ENCODE results near the gene ABCC5.
"Not testable (repeated sequence)": the region's sequence is repeated elsewhere in the genome, so short reads cannot be mapped to it uniquely, and the experiment has no call there.

Gene ABCC5

GRCh38 chr3:183885766-183886165 is 131.9 kb downstream of the ABCC5 start:
- DNase-seq (ENCODE audit: extremely low read depth, low read depth): no peak
- no peak for TF ChIP-seq CTCF (IDR thresholded peaks at IDR 0.05; ENCODE audit: low read depth, low read length)

- peak; percentile 97 for TF ChIP-seq CTCF (IDR thresholded peaks at IDR 0.05; ENCODE audit: low read depth, low read length)
- peak; percentile 65 for DNase-seq (ENCODE audit: extremely low read depth, low read depth)
Measured at GRCh38 chr3:183884427-183885296, 133.0 kb downstream of the ABCC5 start, which contains the start of gene PARL. Gene PARL, minus strand, starts transcription at chr3:183884880. Its CDS starts 34 bp downstream, at chr3:183884846.

- no peak for DNase-seq (ENCODE audit: extremely low read depth, low read depth)
- TF ChIP-seq CTCF (IDR thresholded peaks at IDR 0.05; ENCODE audit: low read depth, low read length): no peak
Measured at GRCh38 chr3:183884097-183884426, 133.6 kb downstream of the ABCC5 start.

- no peak for DNase-seq (ENCODE audit: extremely low read depth, low read depth)
- no peak for TF ChIP-seq CTCF (IDR thresholded peaks at IDR 0.05; ENCODE audit: low read depth, low read length)
Measured at GRCh38 chr3:183883291-183884096, 134.2 kb downstream of the ABCC5 start.

- no peak for DNase-seq (ENCODE audit: extremely low read depth, low read depth)
- no peak for TF ChIP-seq CTCF (IDR thresholded peaks at IDR 0.05; ENCODE audit: low read depth, low read length)
Measured at GRCh38 chr3:183880121-183880520, 137.6 kb downstream of the ABCC5 start.

GRCh38 chr3:183879243-183879642 is 138.4 kb downstream of the ABCC5 start:
- no peak for TF ChIP-seq CTCF (IDR thresholded peaks at IDR 0.05; ENCODE audit: low read depth, low read length)
- DNase-seq (ENCODE audit: extremely low read depth, low read depth): no peak

GRCh38 chr3:183878071-183878470 is 139.6 kb downstream of the ABCC5 start:
- DNase-seq (ENCODE audit: extremely low read depth, low read depth): no peak
- no peak for TF ChIP-seq CTCF (IDR thresholded peaks at IDR 0.05; ENCODE audit: low read depth, low read length)

GRCh38 chr3:183877227-183877626 is 140.5 kb downstream of the ABCC5 start:
- DNase-seq (ENCODE audit: extremely low read depth, low read depth): not testable (repeated sequence)

Data from AG09319 (cell line).